Measurements from ENCODE around the gene PROKR1.
A peak's percentile ranks its signal among the peaks of the same experiment; 100 is the strongest.
"Not testable (repeated sequence)": the region's sequence is repeated elsewhere in the genome, so short reads cannot be mapped to it uniquely, and the experiment has no call there.

The PROKR1 gene

GRCh38 chr2:68643011-68643873 is at the start of gene PROKR1:
TSS of gene PROKR1 (plus strand) at chr2:68643579. CDS start at chr2:68645822, 2,243 bp downstream.
- H3K9me3 Mint-ChIP-seq, result peaks cover 21% of the 10 kb centered on the region
- peak within 1 kb of the TSS; percentile 75 to 79 (median 79) for H3K4me3 Mint-ChIP-seq
- no peaks in the 10 kb centered on the region for H3K36me3 Mint-ChIP-seq (ENCODE audit: low read depth)
- H3K4me1 Mint-ChIP-seq, result peaks cover 5% of the 10 kb centered on the region
- no peak within 1 kb of the TSS for H3K27ac Mint-ChIP-seq
- H3K27me3 Mint-ChIP-seq (ENCODE audit: low read depth), result peaks cover 62% of the 10 kb centered on the region
- TF ChIP-seq, protein P1, sequence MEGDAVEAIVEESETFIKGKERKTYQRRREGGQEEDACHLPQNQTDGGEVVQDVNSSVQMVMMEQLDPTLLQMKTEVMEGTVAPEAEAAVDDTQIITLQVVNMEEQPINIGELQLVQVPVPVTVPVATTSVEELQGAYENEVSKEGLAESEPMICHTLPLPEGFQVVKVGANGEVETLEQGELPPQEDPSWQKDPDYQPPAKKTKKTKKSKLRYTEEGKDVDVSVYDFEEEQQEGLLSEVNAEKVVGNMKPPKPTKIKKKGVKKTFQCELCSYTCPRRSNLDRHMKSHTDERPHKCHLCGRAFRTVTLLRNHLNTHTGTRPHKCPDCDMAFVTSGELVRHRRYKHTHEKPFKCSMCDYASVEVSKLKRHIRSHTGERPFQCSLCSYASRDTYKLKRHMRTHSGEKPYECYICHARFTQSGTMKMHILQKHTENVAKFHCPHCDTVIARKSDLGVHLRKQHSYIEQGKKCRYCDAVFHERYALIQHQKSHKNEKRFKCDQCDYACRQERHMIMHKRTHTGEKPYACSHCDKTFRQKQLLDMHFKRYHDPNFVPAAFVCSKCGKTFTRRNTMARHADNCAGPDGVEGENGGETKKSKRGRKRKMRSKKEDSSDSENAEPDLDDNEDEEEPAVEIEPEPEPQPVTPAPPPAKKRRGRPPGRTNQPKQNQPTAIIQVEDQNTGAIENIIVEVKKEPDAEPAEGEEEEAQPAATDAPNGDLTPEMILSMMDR (IDR thresholded peaks at IDR 0.05; ENCODE audit: unreplicated experiment in 3 of 3), result no peak

GRCh38 chr2:68594041-68594440 is 49.3 kb upstream of the PROKR1 start:
- Mint-ChIP-seq H3K27ac (no peak overlapping the region), H3K36me3 (ENCODE audit: low read depth) (no peaks in the 10 kb centered on the region), H3K9me3 (peaks cover 7% of the 10 kb centered on the region), H3K27me3 (ENCODE audit: low read depth) (no peaks in the 10 kb centered on the region), H3K4me3 (no peak overlapping the region), H3K4me1 (no peaks in the 10 kb centered on the region)
- TF ChIP-seq, protein P1 (IDR thresholded peaks at IDR 0.05; ENCODE audit: unreplicated experiment in 3 of 3), result no peak

DNA sequence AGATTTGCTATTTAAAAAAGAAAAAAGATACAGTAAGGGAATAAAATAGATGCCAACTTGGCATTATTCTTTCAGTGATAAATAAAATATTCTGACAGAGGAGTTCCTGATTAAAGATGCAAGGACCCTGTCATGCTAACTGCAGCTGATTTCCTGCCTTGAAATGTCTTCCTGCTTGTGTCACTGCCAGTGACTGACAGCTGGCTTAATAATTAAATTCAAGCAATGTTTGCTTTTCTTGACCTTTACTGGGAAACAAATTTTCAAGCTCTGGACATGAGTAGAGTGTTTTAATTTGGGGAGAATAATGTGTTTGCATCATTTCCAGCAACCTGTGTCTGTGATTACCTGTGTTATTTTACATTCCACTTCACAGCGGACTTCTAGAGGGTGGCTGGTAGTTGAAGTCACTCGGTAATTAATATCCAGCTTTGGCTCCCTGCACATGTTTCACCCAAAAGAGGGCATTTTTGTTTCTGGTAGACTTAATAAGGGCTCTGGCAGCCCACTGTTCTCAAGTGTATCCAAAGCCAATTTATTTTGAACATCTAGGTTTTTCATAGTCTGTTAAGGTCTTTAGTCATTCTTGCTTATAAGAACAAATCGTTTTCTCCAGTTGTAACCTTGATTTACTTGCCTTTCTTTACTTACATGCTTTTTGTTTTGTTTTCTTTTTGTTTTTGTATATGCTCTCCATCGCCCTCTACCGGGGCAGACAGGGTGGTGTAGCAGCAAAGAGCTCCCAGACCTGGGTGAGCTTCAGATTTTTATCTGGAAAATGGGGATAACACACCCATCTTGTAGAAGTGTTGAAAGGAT is 48.5 kb upstream of the PROKR1 start:
- Mint-ChIP-seq H3K4me1 (no peaks in the 10 kb centered on the region), H3K27me3 (ENCODE audit: low read depth) (no peaks in the 10 kb centered on the region), H3K9me3 (peaks cover 14% of the 10 kb centered on the region), H3K4me3 (no peak overlapping the region), H3K27ac (peak overlapping the region in 1 of 3 experiments; percentile 36), H3K36me3 (ENCODE audit: low read depth) (no peaks in the 10 kb centered on the region)
- TF ChIP-seq, protein P1 (IDR thresholded peaks at IDR 0.05; ENCODE audit: unreplicated experiment in 3 of 3), result peak; percentile 49 to 66 (median 55)

GRCh38 chr2:68595493-68595785 is 47.9 kb upstream of the PROKR1 start:
- not testable (repeated sequence) for H3K27me3 Mint-ChIP-seq (ENCODE audit: low read depth); H3K4me1 Mint-ChIP-seq; H3K36me3 Mint-ChIP-seq (ENCODE audit: low read depth); H3K4me3 Mint-ChIP-seq
- Mint-ChIP-seq H3K9me3 (peaks cover 19% of the 10 kb centered on the region), H3K27ac (peak overlapping the region in 1 of 3 experiments; percentile 36)

DNA sequence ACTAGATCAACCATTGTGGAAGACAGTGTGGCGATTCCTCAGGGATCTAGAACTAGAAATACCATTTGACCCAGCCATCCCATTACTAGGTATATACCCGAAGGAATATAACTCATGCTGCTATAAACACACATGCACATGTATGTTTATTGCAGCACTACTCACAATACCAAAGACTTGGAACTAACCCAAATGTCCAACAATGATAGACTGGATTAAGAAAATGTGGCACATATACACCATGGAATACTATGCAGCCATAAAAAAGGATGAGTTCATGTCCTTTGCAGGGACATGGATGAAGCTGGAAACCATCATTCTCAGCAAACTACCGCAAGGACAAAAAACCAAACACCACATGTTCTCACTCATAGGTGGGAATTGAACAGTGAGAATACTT is 42.9 kb upstream of the PROKR1 start:
- H3K27me3 Mint-ChIP-seq (ENCODE audit: low read depth); H3K4me3 Mint-ChIP-seq; H3K4me1 Mint-ChIP-seq; H3K27ac Mint-ChIP-seq; H3K36me3 Mint-ChIP-seq (ENCODE audit: low read depth): not testable (repeated sequence)
- peaks cover 47% of the 10 kb centered on the region for H3K9me3 Mint-ChIP-seq

DNA sequence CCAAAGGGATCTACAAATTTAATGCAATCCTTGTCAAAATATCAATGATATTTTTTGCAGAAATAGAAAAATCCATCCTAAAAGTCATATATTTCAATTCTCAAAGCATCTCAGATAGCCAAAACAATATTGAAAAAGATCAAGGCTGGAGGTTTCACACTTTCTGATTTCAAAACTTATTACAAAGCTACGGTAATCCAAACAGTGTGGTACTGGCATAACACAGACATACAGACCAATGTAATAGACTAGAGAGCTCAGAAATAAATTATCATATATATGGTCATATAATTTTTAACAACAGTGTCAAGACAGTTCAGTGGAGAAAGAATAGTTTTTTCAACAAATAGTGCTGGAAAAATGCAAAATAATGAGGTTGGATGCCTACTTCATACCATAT is 40.3 kb upstream of the PROKR1 start:
- no peak overlapping the region for H3K27ac Mint-ChIP-seq
- H3K4me1 Mint-ChIP-seq, result no peaks in the 10 kb centered on the region
- no peaks in the 10 kb centered on the region for H3K27me3 Mint-ChIP-seq (ENCODE audit: low read depth)
- H3K9me3 Mint-ChIP-seq, result peaks cover 48% of the 10 kb centered on the region
- no peak overlapping the region for H3K4me3 Mint-ChIP-seq
- TF ChIP-seq, protein P1 (IDR thresholded peaks at IDR 0.05; ENCODE audit: unreplicated experiment in 3 of 3), result no peak
- H3K36me3 Mint-ChIP-seq (ENCODE audit: low read depth), result peaks cover 4% of the 10 kb centered on the region

Data from nephron (organoid).